Fibroblast of the aortic adventitia (primary cell): ENCODE measurements around the gene GLUL. TPM values are rescaled to one million over a fixed set of nuclear protein-coding genes. Genes with fewer than 3 reads are reported as not detected.

Experiments used
- DNase-seq: peaks from one replicate; pipeline ENCODE4 v3.0.0-alpha.2; 2010; ENCODE audit warnings: low read depth
- H3K4me3 ChIP-seq: 2 replicates; pipeline ENCODE4 v1.5.1; 2011; ENCODE audit warnings: low read depth, mild to moderate bottlenecking, control low read depth, low read length, moderate library complexity
- CTCF ChIP-seq: IDR thresholded peaks from 2 replicates; pipeline ENCODE4 v1.5.1; 2011; ENCODE audit warnings: mild to moderate bottlenecking, low read length, control low read depth, inconsistent platforms; ENCODE audit not compliant: insufficient read depth
- total RNA-seq: library from RNA; depleted of rRNA; stranded (reverse); fragments of >200 nt; gene quantifications from 2 replicates; pipeline ENCODE4 v1.2.3, GENCODE V29; 2012; ENCODE audit warnings: low replicate concordance

Gene GLUL
- total RNA-seq, 1 donor: 136 TPM

- DNase-seq: no peak
- H3K4me3 ChIP-seq: no peak overlapping the region
- TF ChIP-seq CTCF: no peak
Observed at GRCh38 chr1:182426442-182427430, 35.1 kb upstream of the GLUL start.

- DNase-seq: no peak
- TF ChIP-seq CTCF: no peak
- no peak overlapping the region for H3K4me3 ChIP-seq
Observed at GRCh38 chr1:182415789-182416188, 24.2 kb upstream of the GLUL start.

- no peak overlapping the region for H3K4me3 ChIP-seq
- TF ChIP-seq CTCF: no peak
- DNase-seq: no peak
Observed at GRCh38 chr1:182413969-182414368, 22.4 kb upstream of the GLUL start.

GRCh38 chr1:182413486-182413885 is 21.9 kb upstream of the GLUL start:
- TF ChIP-seq CTCF: no peak

GRCh38 chr1:182410620-182411273 is 19.2 kb upstream of the GLUL start:
- TF ChIP-seq CTCF: no peak
- H3K4me3 ChIP-seq: no peak overlapping the region
- peak; percentile 45 for DNase-seq

More at GRCh38 chr1:182413486-182413885, 21.9 kb upstream of the GLUL start:
- no peak overlapping the region for H3K4me3 ChIP-seq
- DNase-seq: no peak

GRCh38 chr1:182410138-182410537 is 18.5 kb upstream of the GLUL start:
- no peak for TF ChIP-seq CTCF
- H3K4me3 ChIP-seq: no peak overlapping the region
- DNase-seq: no peak
